RWPE2 (cell line): ENCODE measurements around the gene LCORL.
"Not testable (repeated sequence)": the region's sequence is repeated elsewhere in the genome, so short reads cannot be mapped to it uniquely, and the experiment has no call there.

Source experiments
- ATAC-seq: fragments of 200-7000 bp; cut with Tn5 transposase; 3 replicates; pipeline ENCODE4 v1.9.1; 2021; ENCODE audit warnings: low read depth
- DNase-seq: peaks from one replicate; pipeline ENCODE4 v3.0.0-alpha.2; 2020; ENCODE audit warnings: low spot score
- H3K27ac ChIP-seq: fragments of 450-650 bp; 2 replicates; pipeline ENCODE4 v1.5.1; 2017; ENCODE audit warnings: mild to moderate bottlenecking; ENCODE audit not compliant: poor library complexity, severe bottlenecking
- H3K27me3 ChIP-seq: fragments of 250-450 bp; sonication (Bioruptor Pico); 2 replicates; pipeline ENCODE4 v1.5.1; 2021; ENCODE audit warnings: mild to moderate bottlenecking, moderate library complexity; ENCODE audit not compliant: insufficient read depth, poor library complexity, severe bottlenecking
- H3K36me3 ChIP-seq: fragments of 250-450 bp; sonication (Bioruptor Pico); 2 replicates; pipeline ENCODE4 v1.5.1; 2020; ENCODE audit warnings: low read depth, mild to moderate bottlenecking, moderate library complexity
- H3K4me1 ChIP-seq: fragments of 250-450 bp; sonication (Bioruptor Pico); 2 replicates; pipeline ENCODE4 v1.5.1; 2021; ENCODE audit warnings: mild to moderate bottlenecking, moderate library complexity; ENCODE audit not compliant: insufficient read depth, poor library complexity, severe bottlenecking
- H3K4me3 ChIP-seq: fragments of 250-450 bp; sonication (Bioruptor Pico); 2 replicates; pipeline ENCODE4 v1.5.1; 2021; ENCODE audit warnings: mild to moderate bottlenecking, moderate library complexity; ENCODE audit not compliant: severe bottlenecking
- H3K9me3 ChIP-seq: fragments of 250-450 bp; sonication (Bioruptor Pico); 2 replicates; pipeline ENCODE4 v1.5.1; 2021; ENCODE audit warnings: mild to moderate bottlenecking, moderate library complexity; ENCODE audit not compliant: severe bottlenecking
- CTCF ChIP-seq: fragments of 450-650 bp; IDR thresholded peaks from one replicate; pipeline ENCODE4 v1.5.1; 2017; ENCODE audit warnings: mild to moderate bottlenecking, moderate library complexity; ENCODE audit not compliant: poor library complexity, severe bottlenecking

The LCORL gene

DNA sequence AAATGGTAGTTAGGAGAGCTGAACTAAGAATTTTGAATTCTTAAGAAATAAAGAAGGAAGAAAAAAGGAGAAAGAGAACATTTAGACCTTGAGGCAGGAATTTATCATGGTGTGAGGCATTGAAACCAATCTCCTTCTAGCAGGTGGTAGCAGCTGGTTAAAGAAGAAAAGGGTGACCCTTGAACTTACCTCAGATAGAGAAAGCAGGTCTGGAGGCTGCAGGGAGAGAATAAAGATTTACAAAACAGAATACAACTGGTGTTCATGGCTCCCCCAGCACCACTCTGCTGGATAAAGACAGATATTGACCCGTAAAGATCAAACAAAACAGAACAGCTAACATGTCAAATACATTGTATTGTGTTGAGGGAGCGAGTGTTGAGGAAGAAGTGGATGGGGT lies 154.7 kb downstream of the LCORL start:
- H3K4me1 ChIP-seq = no peaks in the 10 kb centered on the region
- H3K27me3 ChIP-seq = no peaks in the 10 kb centered on the region
- H3K27ac ChIP-seq = no peak overlapping the region
- ATAC-seq = no peak
- TF ChIP-seq CTCF = no peak
- no peak for DNase-seq
- H3K9me3 ChIP-seq = no peaks in the 10 kb centered on the region
- no peak overlapping the region for H3K4me3 ChIP-seq
- H3K36me3 ChIP-seq = no peaks in the 10 kb centered on the region

GRCh38 chr4:17865866-17866363 lies 155.6 kb downstream of the LCORL start:
- Histone ChIP-seq H3K9me3 (no peaks in the 10 kb centered on the region), H3K4me3 (no peak overlapping the region), H3K27ac (no peak overlapping the region), H3K27me3 (no peaks in the 10 kb centered on the region), H3K4me1 (no peaks in the 10 kb centered on the region), H3K36me3 (no peaks in the 10 kb centered on the region)
- no peak for DNase-seq
- no peak for TF ChIP-seq CTCF
- no peak for ATAC-seq

- H3K27me3 ChIP-seq, H3K36me3 ChIP-seq, H3K27ac ChIP-seq, ATAC-seq, H3K4me1 ChIP-seq, H3K9me3 ChIP-seq, DNase-seq, H3K4me3 ChIP-seq: not testable (repeated sequence)
Observed at GRCh38 chr4:17861906-17862305, 159.6 kb downstream of the LCORL start.

GRCh38 chr4:17859793-17860406 lies 161.7 kb downstream of the LCORL start:
- no peak for ATAC-seq
- no peak for DNase-seq
- no peaks in the 10 kb centered on the region for H3K27me3 ChIP-seq
- no peak overlapping the region for H3K4me3 ChIP-seq
- no peaks in the 10 kb centered on the region for H3K4me1 ChIP-seq
- no peak for TF ChIP-seq CTCF
- H3K27ac ChIP-seq = no peak overlapping the region
- H3K36me3 ChIP-seq = no peaks in the 10 kb centered on the region
- no peaks in the 10 kb centered on the region for H3K9me3 ChIP-seq

GRCh38 chr4:17854036-17854435 lies 167.5 kb downstream of the LCORL start:
- no peak for DNase-seq
- H3K27ac ChIP-seq = no peak overlapping the region
- no peak for ATAC-seq
- H3K4me1 ChIP-seq = no peaks in the 10 kb centered on the region
- no peak overlapping the region for H3K4me3 ChIP-seq
- no peaks in the 10 kb centered on the region for H3K36me3 ChIP-seq
- no peak for TF ChIP-seq CTCF
- no peaks in the 10 kb centered on the region for H3K27me3 ChIP-seq
- H3K9me3 ChIP-seq = no peaks in the 10 kb centered on the region
